CD4-positive, alpha-beta memory T cell (primary cell): Measurements from ENCODE around the gene CLCN1. TPM values are rescaled to one million over a fixed set of nuclear protein-coding genes. Genes with fewer than 3 reads are reported as not detected.

ENCODE experiments used
- CTCF ChIA-PET: fragments of 350-600 bp; sonication (Branson Sonifier 250); formaldehyde crosslinking; loops from one replicate; lab custom pipeline; 2021; ENCODE audit warnings: inconsistent platforms; ENCODE audit not compliant: partially characterized antibody; lab: Charles Lee
- POLR2A ChIA-PET: fragments of 350-600 bp; sonication (Branson Sonifier 250); formaldehyde crosslinking; loops from one replicate; lab custom pipeline; 2021; ENCODE audit not compliant: partially characterized antibody; lab: Charles Lee
- DNase-seq, 5 donors: peaks; one replicate each; pipeline versions ENCODE4 v3.0.0 to v3.0.0-alpha.2; 2020 to 2022; ENCODE audit warnings: mixed read lengths in 1 of 5
- H3K27ac ChIP-seq: one replicate; pipeline ENCODE4 v1.7.0; 2013; ENCODE audit warnings: low read depth, low read length
- H3K27me3 ChIP-seq: 2 replicates; pipeline ENCODE4 v1.7.0; 2013; ENCODE audit warnings: mild to moderate bottlenecking, low read length, moderate library complexity; ENCODE audit not compliant: insufficient read depth
- H3K36me3 ChIP-seq: 2 replicates; pipeline ENCODE4 v1.7.0; 2013; ENCODE audit warnings: mild to moderate bottlenecking, low read length, moderate library complexity; ENCODE audit not compliant: insufficient read depth
- H3K4me1 ChIP-seq: 2 replicates; pipeline ENCODE4 v1.7.0; 2013; ENCODE audit warnings: mild to moderate bottlenecking, low read length, moderate library complexity; ENCODE audit not compliant: insufficient read depth
- H3K4me3 ChIP-seq, 2 donors: one replicate each; pipeline ENCODE4 v1.7.0; 2013; ENCODE audit warnings: low read length in 2 of 2, mild to moderate bottlenecking in 1 of 2
- H3K9me3 ChIP-seq, 2 donors: one replicate each; pipeline ENCODE4 v1.7.0; 2013; ENCODE audit warnings: low read length in 2 of 2, control low read depth in 1 of 2; ENCODE audit not compliant: control insufficient read depth in 1 of 2
- H3K27ac Mint-ChIP-seq, 7 donors: one replicate each; pipeline ENCODE4 v1.8.0; 2020 to 2021; ENCODE audit warnings: mixed read lengths in 7 of 7, mild to moderate bottlenecking in 6 of 7, inconsistent platforms in 3 of 7, moderate library complexity in 3 of 7
- H3K27me3 Mint-ChIP-seq, 2 donors: one replicate each; pipeline ENCODE4 v1.8.0; 2020 to 2021; ENCODE audit warnings: mixed read lengths in 2 of 2
- H3K36me3 Mint-ChIP-seq, 2 donors: one replicate each; pipeline ENCODE4 v1.8.0; 2020 to 2021; ENCODE audit warnings: mixed read lengths in 2 of 2, inconsistent platforms in 1 of 2, mild to moderate bottlenecking in 1 of 2
- H3K4me1 Mint-ChIP-seq, 4 donors: one replicate each; pipeline ENCODE4 v1.8.0; 2020 to 2021; ENCODE audit warnings: mixed read lengths in 4 of 4, mild to moderate bottlenecking in 1 of 4
- H3K4me3 Mint-ChIP-seq, 8 donors: one replicate each; pipeline ENCODE4 v1.8.0; 2020 to 2021; ENCODE audit warnings: mixed read lengths in 8 of 8, mild to moderate bottlenecking in 7 of 8, moderate library complexity in 6 of 8, inconsistent platforms in 3 of 8
- H3K9me3 Mint-ChIP-seq, 8 donors: one replicate each; pipeline ENCODE4 v1.8.0; 2020 to 2021; ENCODE audit warnings: mixed read lengths in 8 of 8, mild to moderate bottlenecking in 5 of 8, inconsistent platforms in 3 of 8, moderate library complexity in 1 of 8
- intact Hi-C: fragments of 100-400 bp; cut with micrococcal nuclease; formaldehyde crosslinking; loops from one replicate; pipeline ENCODE4 v1.15.1; 2023
- polyA plus RNA-seq, 2 donors: library from polyadenylated mRNA; unstranded; fragments of 300-500 nt; fragmentation: Illumina TruSeq; gene quantifications; one replicate each; pipeline ENCODE4 v1.2.3, GENCODE V29; 2021
- total RNA-seq, 2 experiments: library from RNA; stranded (reverse); gene quantifications; one replicate each; pipeline ENCODE4 v1.2.3, GENCODE V29; 2021

Gene CLCN1
- total RNA-seq: not detected
- under 1 TPM in 1 of 2 donors, not detected in 1; 0.06 TPM for polyA plus RNA-seq

DNA sequence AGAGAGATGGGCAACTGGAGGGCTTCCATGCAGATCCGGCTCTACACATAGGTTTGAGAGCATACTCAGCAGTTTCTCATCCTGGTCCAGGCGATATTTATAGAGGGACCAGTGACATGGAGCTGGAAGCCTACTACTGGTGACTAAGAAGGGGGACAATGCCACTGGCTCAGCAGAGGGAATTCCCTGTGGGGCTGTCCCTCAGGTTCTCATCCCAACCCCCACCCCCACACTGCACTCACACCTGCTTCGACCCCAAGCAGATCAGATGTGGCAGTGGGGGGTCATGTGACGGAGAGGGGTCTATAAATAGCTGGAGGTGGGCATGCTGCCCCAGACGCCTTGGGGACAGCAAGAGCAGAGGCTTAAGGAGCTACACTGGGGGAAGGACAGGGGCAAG lies at the start of gene CLCN1:
TSS of gene CLCN1 (plus strand) at position 336 of the 400 bp plus-strand sequence. CDS start 102 bp downstream, outside the sequence.
- no peaks in the 10 kb centered on the region for H3K9me3 ChIP-seq
- peak within 1 kb of the TSS in 1 of 7 donors; percentile 17 for H3K27ac Mint-ChIP-seq
- peaks cover 5% of the 10 kb centered on the region for H3K4me1 ChIP-seq
- ChIA-PET CTCF (interaction anchor here (1.2 to 2.3 kb wide), 2 partner anchors 16 to 75 kb away, joined by 3 to 10 read pairs; no protein-coding TSS in a partner anchor), POLR2A (no interaction called here)
- intact Hi-C loops: no loop called here
- no peaks in the 10 kb centered on the region for H3K27me3 ChIP-seq
- H3K27ac ChIP-seq: no peak within 1 kb of the TSS
- H3K9me3 Mint-ChIP-seq: no peaks in the 10 kb centered on the region
- H3K4me1 Mint-ChIP-seq: peaks cover 5 to 16% (median 10%) of the 10 kb centered on the region in 4 donors
- no peaks in the 10 kb centered on the region for H3K36me3 ChIP-seq
- DNase-seq: no peak
- H3K27me3 Mint-ChIP-seq: peaks cover 0 to 2% of the 10 kb centered on the region in 2 donors
- no peaks in the 10 kb centered on the region for H3K36me3 Mint-ChIP-seq
- H3K4me3 ChIP-seq: no peak within 1 kb of the TSS
- H3K4me3 Mint-ChIP-seq: no peak within 1 kb of the TSS

- H3K4me3 ChIP-seq: no peak overlapping the region
- no peaks in the 10 kb centered on the region for H3K27me3 Mint-ChIP-seq
- ChIA-PET POLR2A (interaction anchor here (0.8 to 13.2 kb wide), 9 partner anchors 9 to 29 kb away, joined by 3 to 163 read pairs (median 6); partner anchors contain the start of gene CASP2), CTCF (interaction anchor here (1.1 to 16.6 kb wide), 3 partner anchors 10 to 30 kb away, joined by 4 to 252 read pairs (median 5); no protein-coding TSS in a partner anchor)
- no peaks in the 10 kb centered on the region for H3K27me3 ChIP-seq
- H3K27ac ChIP-seq: no peak overlapping the region
- H3K9me3 ChIP-seq: no peaks in the 10 kb centered on the region
- H3K36me3 Mint-ChIP-seq: peaks cover 38 to 55% of the 10 kb centered on the region in 2 donors
- intact Hi-C loops: no loop called here
- H3K36me3 ChIP-seq: peaks cover 37% of the 10 kb centered on the region
- H3K27ac Mint-ChIP-seq: peak overlapping the region in 6 of 7 donors; percentile 19 to 94 (median 69)
- H3K9me3 Mint-ChIP-seq: peaks cover 0 to 2% (median 0%) of the 10 kb centered on the region in 8 donors
- peaks cover 24 to 49% (median 36%) of the 10 kb centered on the region in 4 donors for H3K4me1 Mint-ChIP-seq
- H3K4me3 Mint-ChIP-seq: peak overlapping the region in 1 of 8 donors; percentile 7
- peaks cover 51% of the 10 kb centered on the region for H3K4me1 ChIP-seq
- no peak for DNase-seq
Measured at GRCh38 chr7:143269251-143269650, 46.7 kb upstream of the CLCN1 start.

DNA sequence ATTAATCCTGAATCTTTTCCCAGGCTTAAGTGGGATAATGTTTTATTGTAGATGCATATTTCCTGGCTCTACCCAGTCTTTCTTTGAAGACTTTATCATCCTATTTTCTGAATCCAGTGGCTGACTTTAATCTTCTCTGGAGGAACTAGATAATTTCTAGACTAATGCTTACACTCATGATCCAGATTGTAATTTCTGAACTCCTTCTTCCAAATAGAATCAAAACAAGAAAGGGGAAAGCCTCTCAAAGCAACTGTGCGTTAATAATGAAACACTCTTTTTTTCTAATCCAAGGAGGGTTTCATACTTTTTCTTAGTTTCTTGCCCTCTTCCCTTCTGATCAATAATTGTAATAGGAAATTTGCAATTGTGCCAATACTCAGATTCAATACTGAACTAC lies 44.7 kb upstream of the CLCN1 start:
- H3K4me3 Mint-ChIP-seq: no peak overlapping the region
- H3K9me3 ChIP-seq: no peaks in the 10 kb centered on the region
- H3K9me3 Mint-ChIP-seq: no peaks in the 10 kb centered on the region
- peaks cover 32% of the 10 kb centered on the region for H3K4me1 ChIP-seq
- CTCF ChIA-PET: interaction anchor here (1.0 to 2.5 kb wide), 3 partner anchors 16 to 31 kb away, joined by 3 to 14 read pairs (median 12); no protein-coding TSS in a partner anchor
- intact Hi-C loops: no loop called here
- peaks cover 21 to 42% of the 10 kb centered on the region in 2 donors for H3K36me3 Mint-ChIP-seq
- no peaks in the 10 kb centered on the region for H3K27me3 Mint-ChIP-seq
- H3K27ac Mint-ChIP-seq: peak overlapping the region in 5 of 7 donors; percentile 6 to 80 (median 33)
- no peaks in the 10 kb centered on the region for H3K27me3 ChIP-seq
- peaks cover 29% of the 10 kb centered on the region for H3K36me3 ChIP-seq
- no peak overlapping the region for H3K4me3 ChIP-seq
- no peak for DNase-seq
- POLR2A ChIA-PET: interaction anchor here (1.1 to 3.6 kb wide), 5 partner anchors 8 to 31 kb away, joined by 3 to 36 read pairs (median 4); partner anchors contain the start of genes CASP2 and GSTK1
- H3K27ac ChIP-seq: no peak overlapping the region
- H3K4me1 Mint-ChIP-seq: peaks cover 11 to 29% (median 19%) of the 10 kb centered on the region in 4 donors

DNA sequence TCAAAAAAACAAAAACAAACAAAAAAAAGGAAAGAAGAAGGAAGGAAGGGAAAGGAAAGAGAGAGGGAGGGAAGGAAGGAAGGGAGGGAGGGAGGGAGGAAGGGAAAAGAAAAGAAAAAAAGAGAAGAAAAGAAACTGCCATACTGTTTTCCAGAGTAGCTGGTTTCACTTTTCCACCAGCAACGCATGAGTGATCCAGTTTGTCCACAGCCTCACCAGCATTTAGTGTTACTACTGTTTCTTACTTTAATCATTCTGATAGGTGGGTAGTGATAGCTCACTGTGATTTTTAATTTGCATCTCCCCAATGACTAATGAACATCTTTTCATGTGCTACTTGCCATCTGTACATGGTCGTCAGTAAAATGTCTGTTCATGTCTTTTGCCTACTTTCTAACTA lies 43.0 kb upstream of the CLCN1 start:
- H3K27ac ChIP-seq: no peak overlapping the region
- H3K36me3 Mint-ChIP-seq: peaks cover 13 to 30% of the 10 kb centered on the region in 2 donors
- H3K4me1 Mint-ChIP-seq: peaks cover 2 to 20% (median 12%) of the 10 kb centered on the region in 4 donors
- H3K27ac Mint-ChIP-seq: peak overlapping the region in 1 of 7 donors; percentile 13
- no peak overlapping the region for H3K4me3 ChIP-seq
- H3K9me3 ChIP-seq: no peaks in the 10 kb centered on the region
- peaks cover 16% of the 10 kb centered on the region for H3K4me1 ChIP-seq
- ChIA-PET POLR2A (interaction anchor here (1.3 to 3.6 kb wide), 5 partner anchors 10 to 22 kb away, joined by 3 to 36 read pairs (median 9); partner anchors contain the start of genes CASP2 and GSTK1), CTCF (interaction anchor here (1.1 to 2.5 kb wide), 5 partner anchors 10 to 33 kb away, joined by 4 to 14 read pairs (median 7); partner anchors contain the start of gene GSTK1)
- peaks cover 18% of the 10 kb centered on the region for H3K36me3 ChIP-seq
- no peaks in the 10 kb centered on the region for H3K27me3 ChIP-seq
- no peaks in the 10 kb centered on the region for H3K9me3 Mint-ChIP-seq
- no peaks in the 10 kb centered on the region for H3K27me3 Mint-ChIP-seq
- intact Hi-C loops: no loop called here
- DNase-seq: no peak
- no peak overlapping the region for H3K4me3 Mint-ChIP-seq

GRCh38 chr7:143279186-143280098 lies 36.5 kb upstream of the CLCN1 start:
- intact Hi-C loops: loop anchor here (2.0 kb wide), 1 partner anchor 17 kb away; the partner anchor contains the start of gene GSTK1
- peak; percentile 52 to 74 (median 60) for DNase-seq
- peak overlapping the region; percentile 61 to 89 (median 81) for H3K4me3 Mint-ChIP-seq
- peak overlapping the region; percentile 83 to 97 (median 94) for H3K27ac Mint-ChIP-seq
- Histone ChIP-seq H3K27me3 (no peaks in the 10 kb centered on the region), H3K4me3 (peak overlapping the region; percentile 1 to 48), H3K9me3 (no peaks in the 10 kb centered on the region), H3K36me3 (no peaks in the 10 kb centered on the region), H3K4me1 (peaks cover 33% of the 10 kb centered on the region), H3K27ac (peak overlapping the region; percentile 74)
- H3K27me3 Mint-ChIP-seq: no peaks in the 10 kb centered on the region
- CTCF ChIA-PET: interaction anchor here (0.8 to 8.6 kb wide), 20 partner anchors 9 to 129 kb away, joined by 3 to 82 read pairs (median 5); partner anchors contain the start of genes CASP2, EPHA1 and GSTK1
- peaks cover 34 to 40% (median 37%) of the 10 kb centered on the region in 4 donors for H3K4me1 Mint-ChIP-seq
- POLR2A ChIA-PET: interaction anchor here (0.8 to 3.9 kb wide), 21 partner anchors 8 to 482 kb away, joined by 3 to 62 read pairs (median 5); partner anchors contain the start of genes CASP2, GSTK1 and ZYX
- H3K9me3 Mint-ChIP-seq: no peaks in the 10 kb centered on the region
- H3K36me3 Mint-ChIP-seq: no peaks in the 10 kb centered on the region

- no peaks in the 10 kb centered on the region for H3K27me3 Mint-ChIP-seq
- peak overlapping the region in 1 of 2 donors; percentile 48 for H3K4me3 ChIP-seq
- H3K27ac ChIP-seq: peak overlapping the region; percentile 74
- no peaks in the 10 kb centered on the region for H3K36me3 Mint-ChIP-seq
- no peak for DNase-seq
- POLR2A ChIA-PET: interaction anchor here (0.9 to 3.9 kb wide), 23 partner anchors 8 to 483 kb away, joined by 3 to 62 read pairs (median 5); partner anchors contain the start of genes CASP2, GSTK1 and ZYX
- H3K4me3 Mint-ChIP-seq: peak overlapping the region; percentile 61 to 89 (median 81)
- H3K27me3 ChIP-seq: no peaks in the 10 kb centered on the region
- no peaks in the 10 kb centered on the region for H3K36me3 ChIP-seq
- no peaks in the 10 kb centered on the region for H3K9me3 ChIP-seq
- peak overlapping the region; percentile 83 to 97 (median 94) for H3K27ac Mint-ChIP-seq
- CTCF ChIA-PET: interaction anchor here (0.8 to 8.6 kb wide), 18 partner anchors 8 to 136 kb away, joined by 3 to 82 read pairs (median 5); partner anchors contain the start of genes CASP2, EPHA1 and GSTK1
- H3K9me3 Mint-ChIP-seq: no peaks in the 10 kb centered on the region
- H3K4me1 Mint-ChIP-seq: peaks cover 34 to 43% (median 40%) of the 10 kb centered on the region in 4 donors
- intact Hi-C loops: no loop called here
- peaks cover 33% of the 10 kb centered on the region for H3K4me1 ChIP-seq
Measured at GRCh38 chr7:143280160-143280559, 35.8 kb upstream of the CLCN1 start.
